ENCODE data around the gene FAM124A. TPM values are rescaled to one million over a fixed set of nuclear protein-coding genes. Genes with fewer than 3 reads are reported as not detected.

Gene FAM124A
- total RNA-seq, 1 donor from 2014 or later: 1.5 TPM

GRCh38 chr13:51313619-51314018 lies 91.4 kb downstream of the FAM124A start:
- no peak for TF ChIP-seq CTCF (IDR thresholded peaks at IDR 0.05; ENCODE audit: unreplicated experiment)
- no peak for DNase-seq (ENCODE audit: low spot score, unreplicated experiment)
- H3K27ac Mint-ChIP-seq: no peak overlapping the region
- H3K9me3 Mint-ChIP-seq (ENCODE audit: low read depth): no peaks in the 10 kb centered on the region
- H3K27me3 Mint-ChIP-seq: peaks cover 9% of the 10 kb centered on the region
- H3K4me1 Mint-ChIP-seq (ENCODE audit: low read depth): no peaks in the 10 kb centered on the region
- no peak overlapping the region for H3K4me3 Mint-ChIP-seq (ENCODE audit: low read depth)
- H3K36me3 Mint-ChIP-seq (ENCODE audit: insufficient read depth): no peaks in the 10 kb centered on the region

GRCh38 chr13:51317262-51317661 lies 95.1 kb downstream of the FAM124A start:
- Mint-ChIP-seq H3K36me3 (ENCODE audit: insufficient read depth) (no peaks in the 10 kb centered on the region), H3K4me1 (ENCODE audit: low read depth) (no peaks in the 10 kb centered on the region), H3K27ac (no peak overlapping the region), H3K9me3 (ENCODE audit: low read depth) (no peaks in the 10 kb centered on the region), H3K27me3 (peaks cover 4% of the 10 kb centered on the region), H3K4me3 (ENCODE audit: low read depth) (no peak overlapping the region)
- TF ChIP-seq CTCF (IDR thresholded peaks at IDR 0.05; ENCODE audit: unreplicated experiment): no peak
- DNase-seq (ENCODE audit: low spot score, unreplicated experiment): no peak

GRCh38 chr13:51318015-51318414 lies 95.8 kb downstream of the FAM124A start:
- DNase-seq (ENCODE audit: low spot score, unreplicated experiment): no peak
- H3K9me3 Mint-ChIP-seq (ENCODE audit: low read depth): no peaks in the 10 kb centered on the region
- H3K4me1 Mint-ChIP-seq (ENCODE audit: low read depth): no peaks in the 10 kb centered on the region
- no peak for TF ChIP-seq CTCF (IDR thresholded peaks at IDR 0.05; ENCODE audit: unreplicated experiment)
- H3K27me3 Mint-ChIP-seq: peaks cover 3% of the 10 kb centered on the region
- no peak overlapping the region for H3K4me3 Mint-ChIP-seq (ENCODE audit: low read depth)
- no peak overlapping the region for H3K27ac Mint-ChIP-seq
- no peaks in the 10 kb centered on the region for H3K36me3 Mint-ChIP-seq (ENCODE audit: insufficient read depth)

- no peak for DNase-seq (ENCODE audit: low spot score, unreplicated experiment)
- H3K27ac Mint-ChIP-seq: no peak overlapping the region
- H3K36me3 Mint-ChIP-seq (ENCODE audit: insufficient read depth): no peaks in the 10 kb centered on the region
- no peaks in the 10 kb centered on the region for H3K4me1 Mint-ChIP-seq (ENCODE audit: low read depth)
- H3K27me3 Mint-ChIP-seq: peaks cover 7% of the 10 kb centered on the region
- no peak for TF ChIP-seq CTCF (IDR thresholded peaks at IDR 0.05; ENCODE audit: unreplicated experiment)
- no peak overlapping the region for H3K4me3 Mint-ChIP-seq (ENCODE audit: low read depth)
- H3K9me3 Mint-ChIP-seq (ENCODE audit: low read depth): no peaks in the 10 kb centered on the region
These were observed 96.7 kb downstream of the FAM124A start for GRCh38 chr13:51318876-51319275.

- Mint-ChIP-seq H3K27me3 (peaks cover 4% of the 10 kb centered on the region), H3K9me3 (ENCODE audit: low read depth) (no peaks in the 10 kb centered on the region)
These were observed 99.6 kb downstream of the FAM124A start for GRCh38 chr13:51321836-51322235.

More at GRCh38 chr13:51321836-51322235, 99.6 kb downstream of the FAM124A start:
- Mint-ChIP-seq H3K4me1 (ENCODE audit: low read depth) (no peaks in the 10 kb centered on the region), H3K27ac (no peak overlapping the region), H3K4me3 (ENCODE audit: low read depth) (no peak overlapping the region), H3K36me3 (ENCODE audit: insufficient read depth) (no peaks in the 10 kb centered on the region)
- no peak for DNase-seq (ENCODE audit: low spot score, unreplicated experiment)
- TF ChIP-seq CTCF (IDR thresholded peaks at IDR 0.05; ENCODE audit: unreplicated experiment): no peak

Data from progenitor cell of endocrine pancreas (in vitro differentiated cells).